HG03575 (cell line): ENCODE measurements around the gene PGLYRP2.
"Not testable (repeated sequence)": the region's sequence is repeated elsewhere in the genome, so short reads cannot be mapped to it uniquely, and the experiment has no call there.

Experiments used
- ATAC-seq: cut with Tn5 transposase; IDR thresholded peaks from one replicate; pipeline ENCODE4 v1.9.1; 2021; ENCODE audit not compliant: unreplicated experiment, insufficient number of reproducible peaks, low FRiP score; ENCODE audit errors: extremely low read depth

The PGLYRP2 gene

GRCh38 chr19:15479391-15480345 is at the start of gene PGLYRP2:
Gene PGLYRP2 (minus strand): TSS chr19:15479501. CDS start chr19:15479371, 130 bp downstream.
- no peak for ATAC-seq

GRCh38 chr19:15527705-15528104 is 48.4 kb upstream of the PGLYRP2 start:
- ATAC-seq: no peak

- no peak for ATAC-seq
These were observed 47.1 kb upstream of the PGLYRP2 start for GRCh38 chr19:15526408-15526807.

GRCh38 chr19:15525291-15525690 is 46.0 kb upstream of the PGLYRP2 start:
- no peak for ATAC-seq

GRCh38 chr19:15524781-15525180 is 45.5 kb upstream of the PGLYRP2 start:
- no peak for ATAC-seq

- no peak for ATAC-seq
These were observed 40.2 kb upstream of the PGLYRP2 start for GRCh38 chr19:15519433-15519976.

GRCh38 chr19:15517778-15518177 is 38.5 kb upstream of the PGLYRP2 start:
- no peak for ATAC-seq

- no peak for ATAC-seq
These were observed 37.1 kb upstream of the PGLYRP2 start for GRCh38 chr19:15516363-15516762.

GRCh38 chr19:15515227-15515625 is 35.9 kb upstream of the PGLYRP2 start:
- not testable (repeated sequence) for ATAC-seq

- no peak for ATAC-seq
These were observed 32.5 kb upstream of the PGLYRP2 start for GRCh38 chr19:15511671-15512424.

GRCh38 chr19:15508035-15508710 is 28.9 kb upstream of the PGLYRP2 start, which contains the start of gene CYP4F22:
Gene CYP4F22 (plus strand): TSS chr19:15508525. CDS start chr19:15525337, 16,812 bp downstream.
- no peak for ATAC-seq

GRCh38 chr19:15507068-15508034 is 28.1 kb upstream of the PGLYRP2 start:
- no peak for ATAC-seq

GRCh38 chr19:15506074-15506571 is 26.8 kb upstream of the PGLYRP2 start:
- ATAC-seq: no peak

GRCh38 chr19:15502264-15502663 is 23.0 kb upstream of the PGLYRP2 start:
- ATAC-seq: no peak

- ATAC-seq: no peak
These were observed 22.3 kb upstream of the PGLYRP2 start for GRCh38 chr19:15501596-15501995.

GRCh38 chr19:15498910-15499309 is 19.6 kb upstream of the PGLYRP2 start:
- ATAC-seq: no peak

GRCh38 chr19:15498156-15498858 is 19.0 kb upstream of the PGLYRP2 start:
- no peak for ATAC-seq
